GM21717 (cell line): Measurements from ENCODE around the gene EEF1AKMT4.

ENCODE experiments used
- ATAC-seq: cut with Tn5 transposase; IDR thresholded peaks from one replicate; pipeline ENCODE4 v1.9.1; 2021; ENCODE audit warnings: mild to moderate bottlenecking, moderate library complexity; ENCODE audit not compliant: unreplicated experiment

The EEF1AKMT4 gene

DNA sequence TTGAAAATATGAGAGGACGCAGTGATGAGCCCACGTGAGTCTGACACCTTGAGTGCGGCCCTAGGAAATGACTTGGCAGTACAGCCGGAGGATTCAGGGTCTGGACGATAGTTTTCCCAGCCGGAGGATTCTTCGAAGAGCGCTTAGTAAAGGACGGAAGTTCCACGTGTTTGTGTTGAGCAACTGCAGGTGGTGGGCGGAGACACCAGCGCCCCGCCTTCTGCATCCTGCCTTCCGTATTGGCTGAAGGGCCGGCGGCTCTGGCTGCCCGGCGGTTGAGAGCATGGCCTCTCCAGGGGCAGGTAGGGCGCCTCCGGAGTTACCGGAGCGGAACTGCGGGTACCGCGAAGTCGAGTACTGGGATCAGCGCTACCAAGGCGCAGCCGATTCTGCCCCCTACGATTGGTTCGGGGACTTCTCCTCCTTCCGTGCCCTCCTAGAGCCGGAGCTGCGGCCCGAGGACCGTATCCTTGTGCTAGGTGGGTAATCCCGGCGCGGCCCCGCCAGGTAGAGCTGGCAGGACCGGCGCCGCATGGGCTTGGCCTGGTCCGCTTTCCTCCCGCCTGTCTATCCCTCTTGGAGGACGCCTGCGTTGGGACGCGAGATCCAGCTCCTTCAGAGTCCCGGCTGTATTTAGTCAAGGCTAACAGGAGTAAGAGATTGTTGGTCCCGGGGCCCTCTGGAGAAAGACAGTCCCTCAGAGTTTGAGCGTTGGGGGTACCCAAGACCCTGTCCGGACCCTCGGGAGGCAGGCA, at the start of gene EEF1AKMT4:
EEF1AKMT4 (plus strand) TSS at position 261 of the 755 bp plus-strand sequence; CDS start at position 284, 23 bp downstream.
- peak; percentile 88 for ATAC-seq

DNA sequence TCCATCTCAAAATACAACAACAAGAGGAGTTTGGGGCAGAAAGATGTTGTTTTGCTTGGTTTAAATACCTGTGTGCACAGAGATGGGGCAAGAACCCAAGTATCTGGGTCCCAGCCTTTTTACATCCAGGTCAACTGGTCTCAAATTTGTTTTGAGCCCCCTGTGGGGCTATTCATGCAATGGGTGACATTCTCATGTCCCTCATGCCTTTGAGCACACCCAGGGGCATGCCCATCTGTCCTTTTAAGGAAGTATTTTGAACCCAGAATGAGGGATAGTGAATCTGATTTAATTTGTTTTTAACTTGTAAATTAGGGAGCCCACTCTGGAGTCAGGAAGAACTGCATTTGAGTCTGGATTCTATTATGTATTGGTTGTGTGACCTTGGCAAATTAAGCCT, 48.6 kb upstream of the EEF1AKMT4 start:
- no peak for ATAC-seq

DNA sequence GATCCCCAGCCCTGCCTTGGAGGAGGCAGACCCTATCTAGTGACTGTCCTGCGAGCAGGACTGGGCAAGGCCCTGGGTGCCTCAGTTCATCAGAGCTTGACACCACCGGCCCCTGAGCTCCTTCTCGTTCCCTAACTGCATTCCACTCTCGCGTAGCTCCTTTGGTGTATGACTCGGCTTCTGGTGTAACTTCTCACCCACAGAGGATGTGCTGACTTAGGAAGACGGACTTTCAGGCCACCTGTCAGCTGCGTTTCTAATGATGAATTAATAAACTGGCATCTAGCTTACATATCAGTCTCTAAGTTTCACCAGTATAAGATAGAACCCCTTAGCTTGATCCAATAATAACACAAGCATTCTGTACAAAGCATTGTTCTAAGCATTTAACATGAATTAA, 45.9 kb upstream of the EEF1AKMT4 start:
- ATAC-seq = no peak

DNA sequence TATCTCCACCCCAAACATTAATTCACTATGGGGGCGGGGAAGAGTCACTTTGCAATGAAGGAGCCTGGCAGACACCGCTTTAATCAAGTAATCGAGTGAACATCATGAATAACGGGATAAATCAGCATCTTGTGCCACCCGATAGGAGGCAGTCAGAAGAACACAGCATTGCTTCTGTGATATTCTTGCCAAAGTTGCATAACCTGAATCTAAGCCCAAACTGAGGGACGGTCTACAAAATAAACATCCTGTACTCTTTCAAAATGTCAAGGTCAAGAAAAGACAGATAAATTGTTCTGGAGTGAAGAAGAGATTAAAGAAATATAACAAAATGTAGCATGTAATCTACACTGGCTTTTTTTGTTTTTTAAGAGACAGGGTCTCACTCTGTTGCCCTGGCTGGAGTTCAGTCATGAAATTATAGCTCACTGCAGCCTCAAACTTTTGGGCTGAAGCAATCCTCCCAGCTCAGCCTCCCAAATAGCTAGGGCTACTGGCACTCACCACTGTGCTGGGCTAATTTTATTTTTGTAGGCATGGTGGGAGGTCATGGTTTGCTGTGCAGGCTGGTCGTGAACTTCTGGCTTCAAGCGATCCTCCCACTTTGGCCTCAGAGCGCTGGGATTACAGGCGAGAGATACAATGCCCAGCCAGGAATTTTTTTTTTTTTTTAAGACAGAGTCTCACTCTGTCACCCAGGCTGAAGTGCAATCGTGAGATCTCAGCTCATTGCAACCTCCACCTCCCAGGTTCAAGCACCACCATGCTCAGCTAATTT, 40.1 kb upstream of the EEF1AKMT4 start:
- no peak for ATAC-seq

DNA sequence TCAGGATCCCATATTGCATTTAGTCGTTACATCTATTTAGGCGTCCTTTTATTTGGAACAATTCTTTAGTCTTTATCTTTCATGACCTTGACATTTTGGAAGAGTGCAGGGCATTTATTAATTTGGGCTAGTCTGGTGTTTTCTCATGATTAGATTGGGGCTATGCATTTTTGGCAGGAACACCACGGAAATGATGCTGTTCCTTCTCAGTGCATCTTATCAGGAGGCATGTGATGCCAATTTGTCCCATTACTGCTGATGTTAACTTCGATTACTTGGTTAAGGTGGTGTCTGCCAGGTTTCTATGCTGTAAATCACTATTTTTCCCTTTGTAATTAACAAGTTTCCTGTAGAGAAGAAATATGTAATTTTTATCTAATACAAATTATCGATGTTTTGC, 38.2 kb upstream of the EEF1AKMT4 start:
- ATAC-seq = no peak

DNA sequence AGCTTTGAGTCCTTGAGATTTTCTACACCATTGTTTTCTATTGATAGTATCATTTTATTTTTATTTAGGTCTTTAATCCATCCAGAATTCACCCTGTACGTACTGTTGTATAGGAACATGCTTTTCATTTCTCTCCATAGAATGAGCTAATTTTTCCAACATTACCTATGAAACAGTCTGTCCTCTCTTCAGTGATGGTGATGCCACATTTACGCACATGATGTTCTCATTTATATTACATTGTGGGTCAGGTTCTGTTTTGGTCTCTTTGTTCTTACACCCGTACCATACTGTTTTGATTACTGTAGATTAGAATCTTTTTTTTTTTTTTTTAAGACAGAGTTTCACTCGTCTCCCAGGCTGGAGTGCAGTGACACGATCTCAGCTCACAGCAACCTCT, 37.8 kb upstream of the EEF1AKMT4 start:
- no peak for ATAC-seq

DNA sequence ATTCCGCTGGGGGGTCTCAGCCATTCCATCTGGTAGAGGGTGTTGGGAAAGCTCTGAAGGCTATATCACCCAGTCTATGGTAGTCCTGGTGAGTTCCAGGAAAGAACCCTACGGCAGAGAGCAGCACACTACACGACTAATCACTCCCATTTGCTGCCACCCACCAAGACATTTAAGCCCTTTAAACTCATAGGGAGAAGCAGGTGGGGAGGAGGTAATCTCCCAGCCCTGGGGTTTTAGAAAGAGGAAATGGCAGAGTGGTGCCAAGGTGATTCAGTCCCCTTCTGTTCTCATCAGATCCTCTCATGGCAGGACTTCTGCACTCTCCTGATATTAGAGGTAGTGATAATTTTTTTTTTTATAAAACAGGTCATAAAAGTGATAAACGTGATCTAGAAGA, 30.7 kb upstream of the EEF1AKMT4 start:
- no peak for ATAC-seq

DNA sequence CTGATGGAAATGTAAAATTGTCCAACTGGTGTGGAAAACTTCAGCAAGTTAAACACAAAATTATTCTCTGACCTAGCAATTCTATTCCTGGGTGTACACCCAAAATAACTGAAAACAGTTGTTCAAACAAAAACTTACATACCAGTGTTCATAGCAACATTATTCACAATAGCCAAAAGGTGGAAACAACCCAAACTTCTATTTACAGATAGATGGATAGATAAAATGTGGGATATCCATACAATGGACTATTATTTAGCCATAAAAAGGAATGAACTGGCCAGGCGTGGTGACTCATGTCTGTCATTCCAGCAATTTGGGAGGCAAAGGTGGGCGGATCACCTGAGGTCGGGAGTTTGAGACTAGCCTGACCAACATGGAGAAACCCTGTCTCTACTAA, 27.0 kb upstream of the EEF1AKMT4 start:
- no peak for ATAC-seq

DNA sequence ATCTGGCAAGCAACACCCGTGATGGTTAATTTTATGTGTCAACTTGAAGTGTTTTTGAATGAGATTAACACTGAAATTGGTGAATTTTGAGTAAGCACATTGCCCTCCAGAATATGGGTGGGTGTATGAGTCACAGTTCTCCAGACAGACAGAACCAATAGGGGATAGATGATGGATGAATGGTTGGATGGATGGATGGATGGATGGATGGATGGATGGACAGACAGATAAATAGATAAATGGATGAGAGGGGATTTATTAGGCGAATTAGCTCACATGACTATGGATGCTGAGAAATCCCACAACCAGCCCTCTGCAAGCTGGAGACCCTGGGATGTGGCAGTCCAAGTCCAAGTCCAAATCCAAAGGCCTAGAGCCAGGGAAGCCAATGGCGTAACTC, 25.5 kb upstream of the EEF1AKMT4 start:
- ATAC-seq = no peak

DNA sequence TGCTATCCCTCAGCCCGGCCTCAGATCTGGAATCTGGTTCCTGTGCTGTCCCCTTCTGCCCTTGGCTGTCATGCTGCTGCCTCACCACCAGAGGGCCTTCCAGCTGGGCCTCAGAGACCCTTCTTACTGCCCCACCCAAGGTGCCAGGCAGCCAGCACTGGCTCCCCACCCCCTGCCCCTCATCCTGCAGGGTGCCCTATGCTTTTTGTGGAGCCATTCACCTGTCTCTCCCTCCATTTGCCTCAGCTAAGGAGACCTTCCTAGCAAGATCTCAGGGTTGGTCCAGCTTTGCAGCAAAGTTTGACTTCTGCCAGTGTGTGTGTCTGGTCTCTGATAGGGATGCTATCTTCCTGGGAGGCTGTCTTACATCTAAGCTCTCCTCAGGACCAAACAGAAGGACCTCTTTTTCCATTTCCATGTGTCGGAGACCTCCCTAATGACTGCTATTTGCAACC, 22.0 kb upstream of the EEF1AKMT4 start:
- ATAC-seq = no peak

DNA sequence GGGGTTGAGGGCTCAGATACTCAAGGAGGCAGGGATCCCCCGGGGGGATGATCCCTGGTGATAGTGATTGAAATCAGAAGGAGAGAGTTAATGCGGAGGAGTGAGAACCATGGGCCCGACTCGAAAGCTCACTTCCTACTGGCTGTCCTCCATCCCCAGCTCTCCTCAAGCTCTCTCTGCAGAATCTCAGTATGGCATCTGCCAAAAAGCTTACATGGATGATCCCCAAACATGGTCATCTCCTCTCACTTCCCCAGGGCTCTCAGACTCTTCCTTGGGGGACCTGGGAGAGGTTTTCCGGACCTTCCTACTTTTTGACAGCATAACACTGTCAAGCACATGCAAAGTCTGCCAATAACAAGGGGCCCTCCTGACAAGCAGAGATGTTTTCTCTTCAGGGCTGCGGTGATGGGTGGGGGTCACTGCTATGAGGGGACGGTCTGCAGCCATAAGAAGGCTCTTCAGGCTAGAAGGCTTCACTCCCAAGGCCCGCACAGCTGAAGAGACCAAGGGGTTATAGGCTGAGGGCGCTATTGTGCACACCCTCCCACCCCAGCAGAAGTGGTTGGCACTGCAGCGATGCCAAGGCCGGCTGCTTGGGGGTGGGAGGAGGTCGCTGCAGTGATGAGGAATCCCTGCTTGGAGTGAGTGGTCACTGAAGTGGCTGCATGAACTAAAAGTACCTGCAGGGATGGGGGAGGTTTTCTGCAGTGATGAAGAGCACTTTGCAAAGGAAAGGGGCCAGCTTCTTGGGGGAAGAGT, 20.9 kb upstream of the EEF1AKMT4 start:
- ATAC-seq = no peak

DNA sequence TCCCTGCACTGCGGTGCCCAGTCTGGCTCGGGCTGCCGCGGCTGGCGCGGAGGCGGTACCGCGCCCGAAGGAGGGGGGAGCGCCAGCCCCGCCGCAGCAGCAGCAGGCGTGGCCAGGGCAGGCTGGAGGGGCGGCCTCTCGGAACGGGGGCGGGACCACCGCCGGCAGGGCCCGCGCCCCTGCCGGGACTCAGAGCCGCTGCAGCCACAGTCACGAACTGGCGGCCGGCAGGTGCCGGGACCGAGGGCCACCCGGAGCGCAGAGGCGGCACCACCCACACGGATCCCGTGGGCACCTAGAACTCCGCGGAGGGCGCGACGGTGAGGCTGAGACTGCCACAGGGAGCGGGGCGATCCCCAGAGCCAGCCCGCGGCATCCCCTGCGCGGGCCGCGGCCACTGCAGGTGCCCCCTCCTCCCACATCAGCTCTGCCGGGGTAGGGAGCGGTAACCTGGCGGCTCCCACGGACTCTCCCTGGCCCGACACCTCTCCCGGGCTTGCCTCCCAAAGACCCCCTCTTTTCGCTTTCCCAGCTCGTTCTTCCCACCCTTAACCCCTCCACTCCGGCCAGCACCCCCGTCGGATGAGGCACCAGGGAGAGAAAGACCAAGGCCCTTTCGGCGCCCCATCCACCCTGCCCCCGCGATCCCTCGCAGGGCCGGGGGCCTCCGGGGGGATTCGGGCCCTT, 19.9 kb upstream of the EEF1AKMT4 start, which contains the start of gene VWA5B2:
VWA5B2 (plus strand) TSS at position 192 of the 687 bp plus-strand sequence. CDS start 944 bp downstream, outside the sequence.
- peak; percentile 83 for ATAC-seq

DNA sequence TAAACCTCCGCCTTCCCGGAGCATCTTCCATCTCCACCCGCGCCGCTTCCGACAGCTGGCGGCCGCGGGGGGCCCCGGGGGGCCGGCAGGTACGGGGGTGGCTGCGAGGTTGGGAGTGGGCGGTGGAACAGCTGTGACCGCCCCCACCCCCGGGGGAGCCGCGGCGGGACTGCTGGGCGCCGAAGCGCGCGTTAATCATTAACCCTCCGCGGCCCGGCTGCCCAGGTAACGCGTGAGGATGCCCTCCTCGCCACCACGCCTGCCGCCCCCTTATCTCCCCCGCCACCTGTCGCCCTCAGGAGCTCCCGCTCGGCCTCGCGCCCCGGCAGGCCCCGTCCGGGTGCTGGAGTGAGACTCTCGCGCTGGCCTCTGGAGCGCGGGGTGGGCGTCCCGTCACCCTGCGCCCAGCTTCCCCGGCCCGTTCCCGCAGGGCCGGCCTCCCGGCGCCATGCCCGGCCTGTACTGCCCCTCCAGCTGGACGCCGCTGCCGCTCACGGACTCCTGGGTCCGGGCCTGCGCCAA, 19.3 kb upstream of the EEF1AKMT4 start:
- ATAC-seq = no peak

DNA sequence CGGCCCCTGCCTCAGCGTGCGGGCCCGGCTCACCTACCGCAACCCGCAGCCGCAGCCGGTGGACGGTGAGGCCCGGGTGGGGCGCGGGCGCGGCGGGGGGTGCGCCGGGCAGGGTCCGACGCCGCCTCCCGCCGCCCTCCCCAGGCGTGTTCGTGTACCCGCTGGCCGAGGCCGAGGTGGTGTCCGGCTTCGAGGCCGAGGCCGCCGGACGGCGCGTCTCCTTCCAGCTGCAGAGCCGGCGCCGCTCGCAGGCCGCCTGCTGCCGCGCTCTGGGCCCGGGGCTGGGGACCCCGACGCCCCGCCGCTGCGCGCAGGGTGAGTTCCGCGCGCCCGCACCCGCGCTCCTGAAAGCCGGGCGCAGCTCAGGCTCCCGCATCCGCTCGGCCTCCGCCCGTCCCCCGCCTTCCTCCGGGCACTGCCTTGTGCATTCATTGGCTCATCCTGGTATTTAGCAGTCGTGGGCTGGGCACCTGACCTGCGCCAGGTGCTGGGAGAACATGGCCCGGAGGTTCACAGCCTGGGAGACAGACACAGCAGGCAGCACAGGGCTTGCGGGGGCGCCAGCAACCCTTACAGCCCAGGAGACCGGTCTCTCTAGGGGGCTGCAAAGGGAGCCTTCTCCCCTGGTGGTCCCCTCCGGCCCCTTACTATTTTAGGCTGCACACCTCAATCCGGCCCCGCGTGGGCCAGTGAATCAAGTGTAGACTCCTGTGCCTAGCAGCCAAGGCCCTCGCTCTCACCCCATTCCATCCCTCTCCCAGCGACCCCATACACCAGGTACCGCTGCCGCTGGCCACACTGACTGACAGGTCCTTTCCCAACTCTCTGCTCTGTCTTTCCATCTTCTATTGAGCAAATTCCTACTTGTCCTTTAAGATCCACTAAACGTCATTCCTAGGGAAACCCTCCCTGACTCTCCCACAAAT, 18.6 kb upstream of the EEF1AKMT4 start:
- ATAC-seq = no peak

DNA sequence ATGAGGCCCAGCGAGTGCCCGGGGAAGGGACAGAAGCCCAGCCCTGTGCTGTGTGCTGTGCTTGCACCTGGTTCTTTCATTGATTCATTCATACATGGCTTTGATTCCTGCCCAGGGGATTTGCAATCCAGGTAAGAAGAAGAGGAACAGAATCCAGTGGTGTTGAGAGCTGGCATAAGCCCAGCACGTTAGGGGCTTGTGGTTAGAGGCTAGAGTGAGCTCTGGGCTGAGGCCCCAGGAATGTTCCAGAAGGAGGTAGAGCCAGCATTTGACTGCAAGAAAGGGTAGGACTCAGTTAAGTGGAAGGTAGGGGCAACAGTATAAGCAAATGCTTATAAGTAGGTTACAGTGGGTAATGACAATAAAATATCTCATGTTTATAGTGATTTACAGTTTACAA, 17.8 kb upstream of the EEF1AKMT4 start:
- ATAC-seq = no peak

DNA sequence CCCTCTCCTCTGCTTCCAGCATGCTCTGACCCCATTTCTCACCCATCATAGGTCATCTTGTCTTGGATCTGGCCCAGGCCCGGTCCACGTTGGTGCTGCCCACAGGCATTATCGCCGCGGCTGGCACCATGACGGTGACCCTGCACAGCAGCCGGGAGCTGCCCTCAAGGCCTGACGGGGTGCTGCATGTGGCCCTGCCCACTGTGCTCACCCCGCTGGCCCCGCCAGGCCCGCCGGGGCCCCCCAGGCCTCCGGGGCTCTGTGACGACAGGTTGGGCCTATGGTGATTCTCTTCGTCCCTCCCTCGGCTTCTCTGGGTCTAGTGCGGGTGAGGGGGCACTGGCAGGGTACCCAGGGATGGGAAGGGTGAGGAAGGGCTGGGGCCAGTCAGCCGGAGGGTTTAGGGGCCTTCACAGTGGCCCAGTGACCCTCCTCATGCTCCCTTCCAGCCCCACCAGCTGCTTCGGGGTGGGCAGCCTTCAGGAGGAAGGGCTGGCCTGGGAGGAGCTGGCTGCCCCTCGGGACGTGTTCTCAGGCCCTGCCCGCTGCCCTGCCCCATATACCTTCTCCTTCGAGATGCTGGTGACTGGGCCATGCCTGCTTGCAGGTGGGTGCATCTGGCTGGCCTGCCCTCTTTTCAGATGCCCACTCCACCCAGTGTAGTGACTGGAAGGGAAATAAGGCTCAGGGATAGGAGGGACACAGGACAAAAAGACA, 16.2 kb upstream of the EEF1AKMT4 start:
- ATAC-seq = no peak

DNA sequence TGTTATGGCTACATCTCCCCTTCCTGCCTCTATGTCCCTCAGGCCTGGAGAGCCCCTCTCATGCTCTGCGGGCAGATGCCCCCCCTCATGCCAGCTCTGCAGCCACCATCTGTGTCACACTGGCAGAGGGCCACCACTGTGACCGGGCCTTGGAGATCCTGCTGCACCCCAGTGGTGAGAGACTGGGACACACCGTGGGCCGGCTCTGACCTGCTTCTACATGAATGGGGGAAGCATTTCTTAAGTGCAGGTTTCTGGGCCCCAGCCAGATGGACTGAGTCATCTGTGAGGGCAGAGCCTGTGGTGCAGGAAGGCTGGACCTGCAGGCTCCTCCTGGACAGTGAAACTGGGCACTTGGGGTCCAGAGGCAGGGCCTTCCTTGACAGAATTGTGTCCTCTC, 15.2 kb upstream of the EEF1AKMT4 start:
- ATAC-seq = no peak

DNA sequence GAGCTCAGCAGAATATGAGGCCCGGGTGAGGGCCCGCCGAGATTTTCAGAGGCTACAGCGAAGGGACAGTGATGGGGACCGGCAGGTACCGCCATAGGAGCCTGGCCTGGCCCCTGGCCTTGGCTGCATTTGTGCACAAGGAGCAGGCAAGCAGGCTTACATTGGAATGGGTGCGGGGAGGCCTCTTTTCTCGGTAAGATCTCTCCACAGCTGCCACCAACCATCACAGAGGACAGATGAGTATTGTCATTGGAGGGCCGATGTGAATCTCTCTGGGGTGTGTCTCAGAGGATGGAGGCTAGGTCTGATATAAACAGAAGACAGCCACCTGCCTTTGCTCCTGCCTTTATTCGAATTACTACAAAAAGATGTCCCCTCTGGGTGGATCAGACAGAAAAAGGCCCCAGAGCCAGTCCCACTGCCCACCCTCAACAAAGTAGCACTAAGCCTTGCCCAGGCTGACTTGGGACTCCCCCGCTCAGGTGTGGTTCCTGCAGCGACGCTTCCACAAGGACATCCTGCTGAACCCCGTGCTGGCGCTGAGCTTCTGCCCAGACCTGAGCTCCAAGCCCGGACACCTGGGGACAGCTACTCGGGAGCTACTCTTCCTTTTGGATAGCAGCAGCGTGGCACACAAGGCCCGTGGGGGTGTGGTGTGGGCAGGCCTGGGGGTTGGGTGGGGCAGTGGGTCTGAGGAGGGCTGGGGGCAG, 14.6 kb upstream of the EEF1AKMT4 start:
- no peak for ATAC-seq
